ENCODE results near the gene ANKRD34C. TPM values are rescaled to one million over a fixed set of nuclear protein-coding genes. Genes with fewer than 3 reads are reported as not detected.

The ANKRD34C gene
- total RNA-seq (2022; extraction: Qiagen RNA extraction; ENCODE audit: low read depth): not detected in 5 replicates

DNA sequence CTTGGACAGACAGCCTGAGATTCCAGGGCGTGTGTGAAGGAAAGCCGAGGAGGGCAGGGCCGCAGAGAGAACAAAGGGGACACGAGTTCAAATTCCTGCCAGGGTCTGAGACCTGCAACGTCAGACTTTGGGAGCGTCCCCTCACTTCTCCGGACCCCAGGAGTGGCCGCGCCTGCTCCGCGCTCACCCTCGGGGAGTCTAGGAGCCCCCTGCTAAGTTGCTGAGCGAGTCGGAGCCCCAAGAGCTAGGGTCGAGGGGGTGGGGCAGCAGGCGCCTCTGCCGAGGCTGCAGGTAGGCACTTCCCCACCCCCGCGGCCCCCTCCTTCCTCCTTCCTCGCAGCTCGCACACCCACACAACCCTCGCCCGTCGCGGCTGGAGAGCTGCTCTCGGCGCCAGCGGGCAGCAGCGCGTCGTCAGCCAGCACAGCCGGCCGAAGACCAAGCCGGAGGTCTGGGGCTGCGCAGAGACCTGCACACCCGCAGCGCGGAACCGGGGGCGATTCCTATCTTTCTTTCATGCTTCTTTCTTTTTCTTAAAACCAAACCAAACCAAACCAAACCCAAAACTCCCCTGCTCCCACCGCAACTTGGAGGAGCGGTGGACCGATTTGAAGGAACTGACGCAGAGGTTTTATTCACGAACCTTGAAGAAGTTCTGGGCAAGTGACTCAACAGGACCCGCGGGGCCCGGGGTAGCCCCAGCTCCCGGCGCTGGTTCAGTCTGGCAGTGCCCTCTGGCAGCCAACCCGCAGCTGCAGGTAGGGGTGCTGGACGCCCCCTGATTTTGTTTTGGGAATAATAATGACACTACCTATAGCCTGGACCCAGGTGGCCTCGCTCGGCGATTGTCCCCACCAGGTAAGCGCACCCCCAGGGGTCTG, at the start of gene ANKRD34C:
Gene ANKRD34C (plus strand): TSS at position 352 of the 881 bp plus-strand sequence. CDS start 10,563 bp downstream, outside the sequence.

DNA sequence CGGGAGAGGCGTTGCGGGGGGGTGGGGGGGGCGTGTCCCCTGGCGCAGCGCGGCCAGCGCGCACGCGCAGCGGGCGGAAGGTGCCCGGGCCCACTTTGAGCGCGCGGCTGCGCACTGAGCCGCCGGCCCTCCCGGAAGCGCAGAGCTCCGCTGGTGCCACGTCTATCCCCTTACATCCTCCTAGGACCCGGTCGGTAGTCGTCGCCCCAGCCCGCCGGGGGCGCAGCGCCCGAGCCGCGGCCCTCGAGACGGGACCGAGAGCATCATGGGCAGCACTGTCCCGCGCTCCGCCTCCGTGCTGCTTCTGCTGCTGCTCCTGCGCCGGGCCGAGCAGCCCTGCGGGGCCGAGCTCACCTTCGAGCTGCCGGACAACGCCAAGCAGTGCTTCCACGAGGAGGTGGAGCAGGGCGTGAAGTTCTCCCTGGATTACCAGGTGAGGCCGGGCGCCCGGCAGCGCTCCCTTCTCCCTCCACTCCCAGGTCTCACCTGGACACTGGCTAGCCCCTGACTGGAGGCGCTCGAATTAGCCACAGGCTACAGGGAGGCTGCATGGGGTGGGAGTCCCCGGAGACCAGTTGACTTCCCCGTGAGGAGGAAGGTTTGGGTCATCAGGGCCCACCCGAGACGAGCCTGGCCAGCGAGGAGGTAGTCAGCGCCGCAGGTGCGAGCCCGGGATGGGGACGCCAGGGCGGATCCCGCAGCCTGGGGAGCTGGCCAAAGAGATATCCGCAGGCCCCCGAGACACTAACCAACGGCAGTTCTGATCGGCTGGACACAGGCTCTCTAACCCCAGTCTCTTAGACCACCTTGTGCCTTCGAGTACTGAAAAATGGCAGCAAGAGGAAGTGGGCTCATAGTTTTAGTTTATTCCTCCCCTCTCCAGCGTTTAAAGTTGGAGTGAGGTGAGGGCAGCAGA, 28.7 kb downstream of the ANKRD34C start, which contains the start of gene TMED3:
Gene TMED3 (plus strand): TSS at position 128 of the 916 bp plus-strand sequence. CDS start 138 bp downstream, at position 266.

Other genes starting within 250 kb of the ANKRD34C start
- gene RASGRF1, start 191.9 kb upstream of the ANKRD34C start, total RNA-seq (2022; extraction: Qiagen RNA extraction; ENCODE audit: low read depth): 0.23 to 0.66 TPM (median 0.35 TPM) in 5 replicates
- 157 to 196 TPM (median 189 TPM) in 5 replicates for gene TMED3, start 28.4 kb downstream of the ANKRD34C start, total RNA-seq (2022; extraction: Qiagen RNA extraction; ENCODE audit: low read depth)
- 0.37 to 0.70 TPM (median 0.59 TPM) in 5 replicates for gene MINAR1, start 149.6 kb downstream of the ANKRD34C start, total RNA-seq (2022; extraction: Qiagen RNA extraction; ENCODE audit: low read depth)

Data from A549 treated with RU486 at 1 μM for 4 hours (cell line).